Left hindlimb (tissue), 1 donor: ENCODE measurements around the gene VPREB1.
"Not testable (repeated sequence)": the region's sequence is repeated elsewhere in the genome, so short reads cannot be mapped to it uniquely, and the experiment has no call there.

Experiments used
- DNase-seq: peaks from one replicate; pipeline ENCODE4 v3.0.0-alpha.2; 2018

The VPREB1 gene

DNA sequence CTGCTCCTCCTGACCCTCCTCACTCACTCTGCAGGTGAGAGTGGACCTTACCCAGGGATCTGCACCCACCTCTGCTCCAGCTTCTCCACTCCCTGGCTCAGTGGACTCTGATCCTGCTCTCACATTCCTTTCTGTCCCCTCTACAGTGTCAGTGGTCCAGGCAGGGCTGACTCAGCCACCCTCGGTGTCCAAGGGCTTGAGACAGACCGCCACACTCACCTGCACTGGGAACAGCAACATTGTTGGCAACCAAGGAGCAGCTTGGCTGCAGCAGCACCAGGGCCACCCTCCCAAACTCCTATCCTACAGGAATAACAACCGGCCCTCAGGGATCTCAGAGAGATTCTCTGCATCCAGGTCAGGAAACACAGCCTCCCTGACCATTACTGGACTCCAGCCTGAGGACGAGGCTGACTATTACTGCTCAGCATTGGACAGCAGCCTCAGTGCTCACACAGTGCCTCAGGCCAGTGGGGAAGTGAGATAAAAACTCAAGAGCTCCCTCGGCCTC is 29.7 kb upstream of the VPREB1 start:
- no peak for DNase-seq

DNA sequence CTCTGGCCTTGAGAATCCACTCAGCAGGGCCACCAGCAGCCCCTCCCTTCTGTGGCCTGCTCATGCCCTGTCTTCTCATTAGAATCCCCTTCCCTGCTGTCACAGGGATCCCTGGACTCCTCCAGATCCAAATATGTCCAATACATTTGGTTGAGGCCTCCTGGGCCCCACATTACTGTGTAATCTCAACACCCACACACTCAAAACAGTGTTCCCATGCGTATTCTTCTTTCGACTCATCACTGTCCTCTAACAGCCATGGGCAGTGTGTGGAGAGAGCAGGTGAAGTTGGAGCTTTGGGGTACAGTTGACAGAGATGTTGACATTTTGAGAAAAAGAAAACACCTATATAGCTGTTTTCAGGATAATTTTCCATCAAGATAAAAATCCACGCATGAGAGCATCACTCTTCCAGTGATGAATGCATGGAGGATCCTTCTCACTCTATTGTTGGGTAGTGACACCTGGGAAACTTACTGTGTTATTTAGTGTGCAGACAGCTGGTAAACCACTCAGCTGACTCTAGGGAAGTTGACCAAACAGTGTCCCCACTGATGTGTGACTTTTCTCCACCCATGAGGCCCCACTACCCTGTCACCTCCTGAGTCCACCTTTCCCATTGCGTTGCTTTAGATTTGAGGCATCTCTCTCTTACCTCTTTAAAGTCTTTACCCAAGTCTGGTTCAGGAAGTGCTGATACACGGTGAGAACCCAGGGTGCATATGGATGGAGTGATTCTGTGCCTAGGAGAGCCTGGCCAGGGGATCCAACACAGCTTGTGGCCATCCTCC is 28.7 kb upstream of the VPREB1 start:
- DNase-seq: no peak

- no peak for DNase-seq
These were observed 28.1 kb upstream of the VPREB1 start for GRCh38 chr22:22216450-22216959.

DNA sequence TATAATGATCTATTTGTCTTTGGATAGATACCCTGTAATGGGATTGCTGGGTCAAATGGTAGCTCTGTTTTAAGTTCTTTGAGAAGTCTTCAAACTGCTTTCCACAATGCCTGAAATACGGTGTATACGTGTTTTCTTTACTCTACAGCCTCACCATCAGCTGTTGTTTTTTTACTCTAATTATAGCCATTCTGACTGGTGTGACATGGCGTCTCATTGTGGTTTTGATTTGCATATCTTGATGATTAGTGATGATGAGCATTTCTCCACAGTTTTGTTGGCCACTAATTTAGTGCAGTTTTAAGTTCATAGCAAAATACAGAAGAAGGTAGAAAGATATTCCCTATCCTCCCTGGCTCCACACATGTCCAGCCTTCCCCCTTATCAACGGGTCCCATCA is 26.3 kb upstream of the VPREB1 start:
- DNase-seq: no peak

DNA sequence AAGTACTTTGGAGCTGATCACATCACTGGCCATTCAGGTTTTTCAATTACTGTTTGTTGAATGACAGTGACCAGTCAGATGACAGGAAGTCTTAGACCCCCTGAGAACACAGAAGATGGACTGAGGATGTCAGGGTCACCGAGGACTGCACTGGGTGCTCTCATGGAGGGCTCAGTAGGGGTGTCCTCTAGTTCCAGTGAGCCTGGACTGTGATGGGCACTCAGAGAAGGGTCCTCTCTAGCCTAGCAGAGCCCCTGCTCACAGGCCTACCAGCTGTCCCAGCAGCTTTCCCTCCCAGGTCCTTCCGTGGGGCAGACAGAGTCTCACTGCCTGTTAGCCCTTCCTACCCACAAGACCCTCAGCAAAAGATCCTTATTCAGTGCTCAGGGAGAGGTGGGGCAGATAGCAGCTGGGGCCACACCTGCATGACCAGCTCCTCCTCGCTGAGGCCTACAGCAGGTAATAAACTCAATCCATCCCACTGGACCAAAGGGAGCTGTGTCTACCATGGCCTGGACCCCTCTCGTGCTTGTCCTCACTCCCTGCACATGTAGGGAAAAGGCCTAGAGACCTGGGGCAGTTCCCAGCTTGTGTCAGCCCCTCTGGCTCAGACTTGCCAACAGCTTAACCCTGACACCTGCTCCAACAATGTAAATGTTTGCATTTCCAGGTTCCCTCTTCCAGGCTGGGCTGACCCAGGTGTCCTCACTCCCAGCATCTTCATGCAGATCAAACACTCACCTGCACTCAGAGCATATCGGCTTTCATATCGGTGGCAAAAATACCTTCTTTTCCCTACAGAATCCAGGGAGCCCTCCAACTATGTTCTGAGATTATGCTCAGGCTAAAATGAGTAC is 25.2 kb upstream of the VPREB1 start:
- DNase-seq: no peak

DNA sequence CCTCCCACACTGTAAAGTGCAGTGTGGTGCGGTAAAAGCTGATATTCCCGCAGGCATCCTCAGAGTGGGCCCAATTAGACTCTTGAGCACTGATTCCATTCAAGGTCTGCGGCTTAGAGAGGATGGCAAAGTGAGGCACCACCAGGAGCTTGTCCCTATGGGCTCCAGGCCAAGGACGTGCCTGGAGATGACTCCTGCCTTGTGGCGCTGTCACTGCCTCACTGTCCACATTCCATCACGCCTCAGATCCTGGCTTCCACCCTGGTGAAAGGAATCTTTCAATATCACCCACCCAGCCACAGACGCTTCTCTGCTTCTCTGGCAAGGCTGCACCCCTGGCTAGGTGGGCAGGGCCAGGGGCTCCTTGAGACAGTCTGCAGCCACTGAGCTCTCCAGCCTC is 23.5 kb upstream of the VPREB1 start:
- not testable (repeated sequence) for DNase-seq

GRCh38 chr22:22226448-22227187 is 18.0 kb upstream of the VPREB1 start:
- no peak for DNase-seq

DNA sequence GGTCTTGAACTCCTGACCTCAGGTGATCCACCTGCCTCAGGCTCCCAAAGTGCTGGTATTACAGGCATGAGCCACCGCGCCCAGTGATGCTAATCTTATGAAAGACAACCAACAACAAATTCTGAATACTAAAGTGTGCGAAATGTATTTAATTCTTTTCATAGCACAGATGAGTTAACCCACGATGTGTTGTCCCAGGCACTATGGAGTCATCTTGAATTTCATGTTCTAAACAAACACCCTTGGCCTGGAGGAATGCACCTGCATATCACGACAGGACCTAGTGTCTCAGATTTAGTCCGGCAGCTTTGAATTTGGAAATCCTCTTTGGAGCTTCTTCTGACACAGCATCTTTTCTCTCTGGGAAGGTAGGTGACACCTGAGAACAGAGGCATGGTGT is 16.2 kb upstream of the VPREB1 start:
- no peak for DNase-seq

DNA sequence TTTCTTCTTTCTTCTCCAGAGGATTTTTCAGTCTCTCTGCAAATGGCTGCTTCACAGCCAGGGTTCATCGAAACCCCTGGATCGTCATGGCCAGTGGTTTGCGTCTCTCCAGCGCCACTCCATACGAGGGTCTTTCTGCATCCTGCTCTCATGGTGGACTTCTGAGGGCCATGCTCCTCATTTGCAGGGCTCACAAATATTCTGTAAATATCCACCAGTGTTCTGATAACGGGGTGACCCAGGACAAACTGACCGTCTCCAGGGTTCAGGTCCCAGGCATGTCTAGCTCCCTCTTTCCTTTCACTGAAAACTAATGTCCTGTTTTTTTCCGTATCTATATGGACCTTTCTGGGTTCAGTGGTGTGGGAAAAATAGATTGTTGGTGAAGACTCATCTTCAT is 15.7 kb upstream of the VPREB1 start:
- DNase-seq: no peak

DNA sequence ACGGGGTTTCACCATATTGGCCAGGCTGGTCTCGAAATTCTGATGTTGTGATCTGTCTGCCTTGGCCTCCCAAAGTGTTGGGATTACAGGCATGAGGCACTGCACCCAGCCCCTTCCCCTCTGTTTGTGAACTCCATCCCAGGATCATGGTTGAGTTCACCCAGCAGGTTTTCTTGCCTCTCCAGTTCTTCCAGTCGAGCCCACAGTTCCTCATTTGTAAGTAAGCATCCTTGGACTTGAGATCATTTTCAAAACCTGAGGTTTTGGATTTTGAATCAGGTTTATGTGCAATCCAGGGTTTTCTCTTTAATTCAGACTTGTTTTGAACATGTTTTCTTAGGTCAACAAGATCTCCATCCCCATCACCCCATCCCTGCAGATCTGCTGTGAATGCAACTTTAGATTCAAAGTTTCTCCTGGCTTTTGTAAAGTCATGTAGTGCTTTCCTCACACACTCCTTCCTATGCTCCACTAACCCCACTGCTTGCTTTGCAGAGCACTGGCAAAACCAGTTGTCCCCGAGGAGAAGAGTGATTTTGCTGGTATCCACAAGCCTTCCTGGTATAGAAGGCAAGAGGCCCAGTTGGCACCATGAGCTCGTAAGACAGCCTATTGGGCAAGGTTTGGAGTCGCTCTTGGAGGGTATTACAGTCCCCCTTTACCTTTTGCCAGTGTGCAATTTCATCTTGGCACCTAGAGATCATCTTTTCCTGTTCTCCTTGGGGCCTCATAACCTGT is 14.7 kb upstream of the VPREB1 start:
- DNase-seq: no peak

DNA sequence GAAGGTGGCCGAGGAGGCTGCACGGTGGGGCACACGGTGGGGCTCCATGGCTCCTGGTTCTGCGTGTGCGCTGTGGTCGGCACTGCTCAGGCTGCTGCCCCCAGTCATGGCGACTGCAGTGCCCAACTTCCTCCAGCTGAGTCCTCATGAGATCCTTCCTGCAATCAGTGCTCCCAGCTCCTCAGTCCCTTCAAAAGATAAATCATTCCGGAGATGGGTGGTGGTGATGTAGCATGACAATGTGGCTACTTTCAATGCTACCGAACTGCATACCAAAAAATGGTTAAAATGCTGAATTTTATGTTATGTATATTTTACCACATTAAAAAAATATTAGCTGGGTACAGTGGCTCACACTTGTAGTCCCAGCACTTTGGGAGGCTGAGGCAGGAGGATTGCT is 14.1 kb upstream of the VPREB1 start:
- DNase-seq: no peak

GRCh38 chr22:22233081-22233480 is 11.5 kb upstream of the VPREB1 start:
- no peak for DNase-seq

- DNase-seq: no peak
These were observed 9.0 kb upstream of the VPREB1 start for GRCh38 chr22:22235558-22235957.

GRCh38 chr22:22237521-22237920 is 7.1 kb upstream of the VPREB1 start:
- no peak for DNase-seq

DNA sequence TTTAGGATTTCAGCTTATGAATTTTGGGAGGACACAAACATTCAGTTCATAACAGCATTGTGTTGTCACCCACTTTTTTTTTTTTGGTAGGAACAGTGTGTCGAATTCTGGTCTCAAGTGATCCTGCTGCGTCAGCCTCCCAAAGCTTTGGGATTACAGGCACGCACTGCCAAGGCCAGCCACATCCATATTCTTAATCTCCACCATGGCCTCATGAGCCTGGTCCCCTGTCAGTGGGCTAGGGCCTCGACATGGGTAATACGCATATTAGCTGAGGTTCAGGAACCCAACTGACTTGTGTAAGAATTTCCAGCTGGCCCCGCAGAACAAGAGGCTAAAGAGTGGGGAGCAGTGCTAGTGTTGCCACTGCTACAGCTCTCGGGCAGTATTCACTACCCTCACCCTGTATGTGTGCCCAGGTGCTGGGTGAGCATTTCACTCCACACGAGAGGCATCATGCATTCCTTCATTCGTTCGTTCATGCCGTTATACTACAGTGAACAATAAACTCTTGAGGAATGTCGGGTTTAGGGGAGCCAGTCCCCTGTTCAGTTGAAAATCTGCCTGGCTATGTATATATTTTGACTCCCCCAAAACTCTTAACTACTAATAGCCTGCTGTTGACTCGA is 5.2 kb upstream of the VPREB1 start:
- DNase-seq: no peak

- DNase-seq: no peak
These were observed 3.1 kb upstream of the VPREB1 start for GRCh38 chr22:22241554-22241898.

- DNase-seq: no peak
These were observed 2.1 kb upstream of the VPREB1 start for GRCh38 chr22:22242488-22242887.

DNA sequence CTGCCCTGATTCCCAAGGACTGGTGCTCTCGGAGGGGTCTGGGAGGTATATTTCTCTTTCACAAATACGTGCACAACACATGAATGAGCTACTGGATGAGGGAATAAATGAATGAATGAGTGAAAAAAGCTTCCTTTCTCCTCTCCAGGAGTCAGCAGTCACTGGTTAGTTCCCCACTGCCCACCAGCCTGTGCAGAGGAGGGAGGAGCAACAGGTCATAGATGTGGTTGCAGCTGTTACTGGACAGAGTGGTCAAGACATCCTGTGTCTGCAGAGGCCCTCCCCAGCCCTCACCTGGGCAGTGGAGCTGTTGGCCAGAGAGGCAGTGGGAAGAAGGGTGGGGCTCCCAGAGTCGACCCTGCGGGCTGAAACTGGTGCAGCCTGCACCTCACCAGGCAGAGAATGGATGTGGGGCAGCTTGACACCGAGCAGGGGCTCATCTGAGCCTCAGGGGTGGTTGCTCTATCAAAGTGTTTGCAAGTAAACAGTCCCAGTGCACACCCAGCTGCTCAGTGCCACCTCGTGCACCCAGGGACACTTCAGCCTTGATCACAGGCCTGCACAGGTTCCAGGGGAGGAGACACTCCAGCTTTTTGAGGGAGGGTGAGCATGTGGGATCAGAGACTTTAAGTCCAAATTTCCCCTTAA is 1.4 kb upstream of the VPREB1 start:
- DNase-seq: no peak

- DNase-seq: no peak
These were observed 797 bp downstream of the VPREB1 start for GRCh38 chr22:22245256-22245909.

DNA sequence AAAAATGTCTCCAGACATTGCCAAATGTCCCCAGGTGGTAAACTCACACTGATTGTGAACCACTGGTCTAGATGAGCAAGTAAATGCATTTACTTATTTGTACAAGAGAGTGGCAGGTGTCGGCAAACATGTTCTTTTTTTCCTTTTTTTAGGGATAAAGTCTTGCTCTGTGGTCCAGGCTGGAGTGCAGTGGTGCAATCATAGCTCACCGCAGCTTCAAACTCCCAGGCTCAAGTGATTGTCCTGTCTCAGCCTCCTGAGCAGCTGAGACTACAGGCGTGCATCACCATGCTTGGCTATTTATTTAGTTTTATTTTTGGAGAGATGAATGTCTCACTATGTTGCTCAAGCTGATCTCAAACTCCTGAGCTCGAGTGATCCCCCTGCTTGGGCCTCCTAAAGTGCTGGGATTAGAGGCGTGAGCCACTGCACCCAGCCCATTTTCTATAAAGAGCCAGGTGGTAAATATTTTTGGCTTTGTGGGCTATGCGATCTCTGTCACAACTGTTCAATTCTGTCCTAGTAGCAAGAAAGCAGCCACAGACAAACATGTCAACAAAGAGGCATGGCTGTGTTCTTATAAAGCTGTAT is 1.4 kb downstream of the VPREB1 start:
- DNase-seq: no peak
